AG04450 (cell line): ENCODE results near the gene ABCB9. TPM values are rescaled to one million over a fixed set of nuclear protein-coding genes. Genes with fewer than 3 reads are reported as not detected.

ENCODE experiments used
- CTCF ChIA-PET: fragments of 300-600, 350-600 bp; formaldehyde crosslinking; extraction: SDS; loops from one replicate; lab custom pipeline; 2022; ENCODE audit warnings: antibody characterized with exemption, inconsistent platforms; lab: Charles Lee
- POLR2A ChIA-PET: fragments of 350-600 bp; formaldehyde crosslinking; extraction: SDS; loops from one replicate; lab custom pipeline; 2021; ENCODE audit warnings: antibody characterized with exemption, inconsistent platforms; lab: Yijun Ruan, JAX
- DNase-seq: peaks from one replicate; pipeline ENCODE4 v3.0.0-alpha.2; 2011; ENCODE audit warnings: low read depth, low spot score
- H3K27ac ChIP-seq: one replicate; pipeline ENCODE4 v1.5.1; 2012; ENCODE audit warnings: low read depth, low read length, control low read depth
- H3K27me3 ChIP-seq: one replicate; pipeline ENCODE4 v1.6.0; 2012; ENCODE audit warnings: low read length; ENCODE audit not compliant: control insufficient read depth, insufficient read depth
- H3K4me3 ChIP-seq: 2 replicates; pipeline ENCODE4 v1.5.1; 2011; ENCODE audit warnings: mild to moderate bottlenecking, low read depth, low read length, control low read depth
- H3K9me3 ChIP-seq: 2 replicates; pipeline ENCODE4 v1.5.1; 2012; ENCODE audit warnings: low read length; ENCODE audit not compliant: control insufficient read depth, insufficient read depth
- CTCF ChIP-seq: IDR thresholded peaks from 2 replicates; pipeline ENCODE4 v1.5.1; 2011; ENCODE audit warnings: low read depth, low read length, control low read depth, inconsistent platforms
- polyA plus RNA-seq: library from polyadenylated mRNA; depleted of rRNA; stranded (reverse); fragments of >200 nt; gene quantifications from 2 replicates; pipeline ENCODE4 v1.2.3, GENCODE V29; 2011

The ABCB9 gene
- polyA plus RNA-seq, 1 experiment = 3.4 TPM

- peaks cover 2% of the 10 kb centered on the region; the same call in 1 of the 2 replicates for H3K9me3 ChIP-seq
- H3K4me3 ChIP-seq = peak overlapping the region; percentile 30
- no peak for TF ChIP-seq CTCF
- ChIA-PET POLR2A (interaction anchor here (0.6 to 1.6 kb wide), 4 partner anchors 8 to 379 kb away, joined by 3 to 9 read pairs (median 4); no protein-coding TSS in a partner anchor), CTCF (interaction anchor here (0.8 to 1.4 kb wide), 4 partner anchors 10 to 98 kb away, joined by 3 to 7 read pairs (median 5); no protein-coding TSS in a partner anchor)
- DNase-seq = no peak
- H3K27me3 ChIP-seq = no peaks in the 10 kb centered on the region
- peak overlapping the region; percentile 76 for H3K27ac ChIP-seq
Observed at GRCh38 chr12:122891661-122892525, 74.4 kb downstream of the ABCB9 start.

GRCh38 chr12:122889761-122890520 is 76.3 kb downstream of the ABCB9 start:
- ChIA-PET POLR2A (interaction anchor here (0.6 kb wide), 1 partner anchor 82 kb away, joined by 4 read pairs; no protein-coding TSS in a partner anchor), CTCF (interaction anchor here (1.0 kb wide), 1 partner anchor 29 kb away, joined by 3 read pairs; no protein-coding TSS in a partner anchor)
- Histone ChIP-seq H3K27ac (no peak overlapping the region), H3K9me3 (no peaks in the 10 kb centered on the region), H3K4me3 (no peak overlapping the region), H3K27me3 (no peaks in the 10 kb centered on the region)
- no peak for TF ChIP-seq CTCF
- no peak for DNase-seq

DNA sequence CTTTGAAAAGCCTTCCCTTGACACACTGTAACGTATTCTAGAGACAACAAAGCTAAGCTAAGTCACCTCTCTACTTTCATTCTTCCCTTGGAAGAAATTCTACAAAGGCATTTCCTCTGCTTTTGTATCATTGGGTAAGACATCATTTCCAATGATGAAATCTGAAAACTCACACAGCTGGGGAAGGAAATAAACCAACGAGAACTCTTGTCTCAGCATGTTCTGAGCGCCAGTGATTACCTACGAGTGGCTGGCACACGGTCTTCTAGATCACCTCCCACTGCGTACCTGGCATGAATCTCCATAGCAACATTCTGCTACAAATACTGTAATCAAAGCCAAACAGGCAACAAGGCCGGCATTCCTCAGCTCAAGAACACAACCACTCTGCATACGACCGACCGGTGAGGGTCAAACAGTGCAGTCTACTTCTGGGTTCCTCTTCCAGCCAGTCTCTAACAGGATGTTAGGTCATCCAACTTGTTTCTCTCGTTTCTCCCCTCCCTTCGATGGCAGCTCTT is 78.0 kb downstream of the ABCB9 start:
- POLR2A ChIA-PET = interaction anchor here (1.0 kb wide), 1 partner anchor 344 kb away, joined by 3 read pairs; the partner anchor contains the start of gene MPHOSPH9
- no peak for TF ChIP-seq CTCF
- H3K4me3 ChIP-seq = no peak overlapping the region
- CTCF ChIA-PET = no interaction called here
- no peaks in the 10 kb centered on the region for H3K9me3 ChIP-seq
- DNase-seq = no peak
- peak overlapping the region; percentile 85 for H3K27ac ChIP-seq
- H3K27me3 ChIP-seq = no peaks in the 10 kb centered on the region

DNA sequence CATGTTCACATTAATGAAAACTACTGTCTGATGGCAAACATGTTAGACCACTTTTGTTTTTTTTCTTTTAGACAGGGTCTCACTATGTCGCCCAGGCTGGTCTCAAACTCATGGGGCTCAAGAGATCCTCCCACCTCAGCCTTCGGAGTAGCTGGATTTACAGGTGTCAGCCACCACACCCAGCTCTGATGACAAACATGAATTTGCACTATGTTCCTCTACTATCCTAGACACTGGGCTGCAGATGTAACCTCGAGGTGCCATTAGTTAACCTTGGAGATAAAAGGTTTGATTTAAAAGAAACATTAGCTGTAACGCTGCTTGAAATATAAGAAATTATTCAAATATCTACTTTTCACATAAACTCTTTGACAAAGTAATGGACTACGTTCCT is 78.4 kb downstream of the ABCB9 start:
- Histone ChIP-seq H3K27ac (peak overlapping the region; percentile 76), H3K27me3 (no peaks in the 10 kb centered on the region), H3K9me3 (no peaks in the 10 kb centered on the region), H3K4me3 (no peak overlapping the region)
- CTCF ChIA-PET = no interaction called here
- TF ChIP-seq CTCF = no peak
- POLR2A ChIA-PET = no interaction called here
- no peak for DNase-seq
